ENCODE data around the gene SELENON. TPM values are rescaled to one million over a fixed set of nuclear protein-coding genes. Genes with fewer than 3 reads are reported as not detected.

Gene SELENON
- total and polyA plus RNA-seq, 9 of the 15 experiments (the other 6 are each of a cell fraction or from before 2014, with no cell fraction given): 0.43 to 26.7 (median 7.0) TPM

DNA sequence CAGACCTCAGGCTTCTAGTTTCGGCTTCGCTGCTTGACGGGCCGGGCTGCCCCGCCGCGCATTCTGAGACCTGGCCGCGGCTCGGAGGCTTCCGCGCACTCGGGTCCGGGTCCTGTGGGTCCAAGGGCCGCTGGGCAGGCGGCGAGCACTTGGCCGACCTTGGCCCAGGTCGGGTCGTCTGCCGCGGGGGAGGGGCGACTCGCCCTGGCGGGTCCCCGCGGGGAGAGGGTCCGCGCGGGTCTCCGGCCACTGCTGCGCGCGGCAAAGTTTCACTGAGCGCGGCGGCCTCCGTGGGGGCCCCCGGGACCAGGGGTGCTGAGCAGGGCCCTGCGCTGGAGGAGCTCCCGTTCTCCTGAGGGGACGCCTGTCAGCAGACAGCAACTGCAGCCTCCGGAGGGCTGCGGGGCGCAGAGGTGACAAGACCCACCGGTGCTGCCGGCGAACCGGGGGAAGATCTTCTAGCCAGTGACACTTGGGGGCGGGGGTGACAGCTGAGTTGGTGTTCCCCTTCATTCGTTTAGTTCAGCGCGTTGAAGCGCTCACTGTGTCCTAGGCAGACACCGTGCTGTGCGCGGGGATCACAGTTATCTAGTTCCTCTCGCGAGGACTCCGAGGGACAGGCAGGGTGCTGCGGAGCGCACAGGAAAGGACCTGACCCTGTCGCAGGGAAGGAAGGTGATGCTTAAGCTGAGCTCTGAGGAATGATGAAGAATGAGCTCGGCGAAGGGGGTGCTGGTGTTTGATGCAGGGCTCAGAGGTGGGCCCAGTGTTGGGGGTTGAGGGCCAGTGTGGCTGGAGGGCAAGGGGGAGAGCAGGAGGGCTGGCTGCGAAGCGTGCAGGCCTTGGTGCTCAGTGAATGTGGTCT, 20.5 kb downstream of the SELENON start (continued):
- TF ChIP-seq, protein P1, sequence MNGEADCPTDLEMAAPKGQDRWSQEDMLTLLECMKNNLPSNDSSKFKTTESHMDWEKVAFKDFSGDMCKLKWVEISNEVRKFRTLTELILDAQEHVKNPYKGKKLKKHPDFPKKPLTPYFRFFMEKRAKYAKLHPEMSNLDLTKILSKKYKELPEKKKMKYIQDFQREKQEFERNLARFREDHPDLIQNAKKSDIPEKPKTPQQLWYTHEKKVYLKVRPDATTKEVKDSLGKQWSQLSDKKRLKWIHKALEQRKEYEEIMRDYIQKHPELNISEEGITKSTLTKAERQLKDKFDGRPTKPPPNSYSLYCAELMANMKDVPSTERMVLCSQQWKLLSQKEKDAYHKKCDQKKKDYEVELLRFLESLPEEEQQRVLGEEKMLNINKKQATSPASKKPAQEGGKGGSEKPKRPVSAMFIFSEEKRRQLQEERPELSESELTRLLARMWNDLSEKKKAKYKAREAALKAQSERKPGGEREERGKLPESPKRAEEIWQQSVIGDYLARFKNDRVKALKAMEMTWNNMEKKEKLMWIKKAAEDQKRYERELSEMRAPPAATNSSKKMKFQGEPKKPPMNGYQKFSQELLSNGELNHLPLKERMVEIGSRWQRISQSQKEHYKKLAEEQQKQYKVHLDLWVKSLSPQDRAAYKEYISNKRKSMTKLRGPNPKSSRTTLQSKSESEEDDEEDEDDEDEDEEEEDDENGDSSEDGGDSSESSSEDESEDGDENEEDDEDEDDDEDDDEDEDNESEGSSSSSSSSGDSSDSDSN (IDR thresholded peaks at IDR 0.05; ENCODE audit: borderline replicate concordance in 1 of 2, low read depth in 2 of 2, low read length in 2 of 2): peak; percentile 48 to 79; a peak in 2 of 4 replicates
- TF ChIP-seq, protein P2, sequence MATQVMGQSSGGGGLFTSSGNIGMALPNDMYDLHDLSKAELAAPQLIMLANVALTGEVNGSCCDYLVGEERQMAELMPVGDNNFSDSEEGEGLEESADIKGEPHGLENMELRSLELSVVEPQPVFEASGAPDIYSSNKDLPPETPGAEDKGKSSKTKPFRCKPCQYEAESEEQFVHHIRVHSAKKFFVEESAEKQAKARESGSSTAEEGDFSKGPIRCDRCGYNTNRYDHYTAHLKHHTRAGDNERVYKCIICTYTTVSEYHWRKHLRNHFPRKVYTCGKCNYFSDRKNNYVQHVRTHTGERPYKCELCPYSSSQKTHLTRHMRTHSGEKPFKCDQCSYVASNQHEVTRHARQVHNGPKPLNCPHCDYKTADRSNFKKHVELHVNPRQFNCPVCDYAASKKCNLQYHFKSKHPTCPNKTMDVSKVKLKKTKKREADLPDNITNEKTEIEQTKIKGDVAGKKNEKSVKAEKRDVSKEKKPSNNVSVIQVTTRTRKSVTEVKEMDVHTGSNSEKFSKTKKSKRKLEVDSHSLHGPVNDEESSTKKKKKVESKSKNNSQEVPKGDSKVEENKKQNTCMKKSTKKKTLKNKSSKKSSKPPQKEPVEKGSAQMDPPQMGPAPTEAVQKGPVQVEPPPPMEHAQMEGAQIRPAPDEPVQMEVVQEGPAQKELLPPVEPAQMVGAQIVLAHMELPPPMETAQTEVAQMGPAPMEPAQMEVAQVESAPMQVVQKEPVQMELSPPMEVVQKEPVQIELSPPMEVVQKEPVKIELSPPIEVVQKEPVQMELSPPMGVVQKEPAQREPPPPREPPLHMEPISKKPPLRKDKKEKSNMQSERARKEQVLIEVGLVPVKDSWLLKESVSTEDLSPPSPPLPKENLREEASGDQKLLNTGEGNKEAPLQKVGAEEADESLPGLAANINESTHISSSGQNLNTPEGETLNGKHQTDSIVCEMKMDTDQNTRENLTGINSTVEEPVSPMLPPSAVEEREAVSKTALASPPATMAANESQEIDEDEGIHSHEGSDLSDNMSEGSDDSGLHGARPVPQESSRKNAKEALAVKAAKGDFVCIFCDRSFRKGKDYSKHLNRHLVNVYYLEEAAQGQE (IDR thresholded peaks at IDR 0.05; ENCODE audit: borderline replicate concordance): no peak
- TF ChIP-seq, protein P2 (CRISPR knock-in tag; IDR thresholded peaks at IDR 0.05; ENCODE audit: low read depth): no peak
- TF ChIP-seq ZNF436 (CRISPR knock-in tag; IDR thresholded peaks at IDR 0.05) (0 out of 2 replicates have a peak, but pooled peaks have one; percentile 10), MYNN (IDR thresholded peaks at IDR 0.05) (0 out of 2 replicates have a peak, but pooled peaks have one; percentile 41), MYNN (CRISPR knock-in tag; IDR thresholded peaks at IDR 0.05) (no peak), NFYB (IDR thresholded peaks at IDR 0.05; ENCODE audit: extremely low read depth, insufficient read length) (no peak), ZNF707 (CRISPR knock-in tag; conservative IDR thresholded peaks at IDR 0.05) (no peak), MEF2A (IDR thresholded peaks at IDR 0.05; ENCODE audit: control insufficient read depth, low read depth, low read length) (no peak), POLR3A (IDR thresholded peaks at IDR 0.05; ENCODE audit: borderline replicate concordance, extremely low read depth, insufficient read depth, insufficient read length) (no peak), ZNF263 (CRISPR knock-in tag; IDR thresholded peaks at IDR 0.05; ENCODE audit: borderline replicate concordance) (peak; percentile 62; the same call in 1 of the 2 replicates)
- TF ChIP-seq, protein P3, sequence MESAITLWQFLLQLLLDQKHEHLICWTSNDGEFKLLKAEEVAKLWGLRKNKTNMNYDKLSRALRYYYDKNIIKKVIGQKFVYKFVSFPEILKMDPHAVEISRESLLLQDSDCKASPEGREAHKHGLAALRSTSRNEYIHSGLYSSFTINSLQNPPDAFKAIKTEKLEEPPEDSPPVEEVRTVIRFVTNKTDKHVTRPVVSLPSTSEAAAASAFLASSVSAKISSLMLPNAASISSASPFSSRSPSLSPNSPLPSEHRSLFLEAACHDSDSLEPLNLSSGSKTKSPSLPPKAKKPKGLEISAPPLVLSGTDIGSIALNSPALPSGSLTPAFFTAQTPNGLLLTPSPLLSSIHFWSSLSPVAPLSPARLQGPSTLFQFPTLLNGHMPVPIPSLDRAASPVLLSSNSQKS (CRISPR knock-in tag; IDR thresholded peaks at IDR 0.05): no peak
- TF ChIP-seq, protein P4, sequence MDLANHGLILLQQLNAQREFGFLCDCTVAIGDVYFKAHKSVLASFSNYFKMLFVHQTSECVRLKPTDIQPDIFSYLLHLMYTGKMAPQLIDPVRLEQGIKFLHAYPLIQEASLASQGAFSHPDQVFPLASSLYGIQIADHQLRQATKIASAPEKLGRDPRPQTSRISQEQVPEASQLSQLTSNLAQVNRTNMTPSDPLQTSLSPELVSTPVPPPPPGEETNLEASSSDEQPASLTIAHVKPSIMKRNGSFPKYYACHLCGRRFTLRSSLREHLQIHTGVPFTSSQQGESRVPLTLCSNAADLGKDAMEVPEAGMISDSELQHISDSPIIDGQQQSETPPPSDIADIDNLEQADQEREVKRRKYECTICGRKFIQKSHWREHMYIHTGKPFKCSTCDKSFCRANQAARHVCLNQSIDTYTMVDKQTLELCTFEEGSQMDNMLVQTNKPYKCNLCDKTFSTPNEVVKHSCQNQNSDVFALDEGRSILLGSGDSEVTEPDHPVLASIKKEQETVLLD (IDR thresholded peaks at IDR 0.05): no peak

Data from K562 (cell line).